Measurements from ENCODE around the gene OR8B12.

The OR8B12 gene

DNA sequence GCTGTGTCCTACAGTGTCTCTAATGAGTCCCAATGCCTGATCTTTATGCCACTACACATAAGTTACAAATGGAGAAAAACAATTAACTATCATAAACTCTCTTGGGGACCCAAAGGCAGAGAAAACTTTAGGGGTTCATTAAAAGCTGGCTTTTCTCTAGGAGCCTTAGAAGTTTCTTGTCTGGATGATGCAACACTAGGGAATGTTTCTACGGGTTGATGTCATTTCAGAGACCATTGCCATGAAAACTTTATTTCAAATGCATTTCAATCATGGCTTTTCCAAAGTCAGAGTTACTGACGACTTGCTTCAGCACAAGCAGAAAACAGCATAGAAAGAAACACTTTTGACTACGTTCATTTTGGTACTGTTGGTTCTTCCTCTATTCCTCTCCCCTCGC lies 8.5 kb upstream of the OR8B12 start:
- DNase-seq (ENCODE audit: low read depth): no peak
- TF ChIP-seq CTCF (IDR thresholded peaks at IDR 0.05; ENCODE audit: low read length, missing control alignments): no peak
- H3K4me3 ChIP-seq (replicated peaks; ENCODE audit: low read depth, low read length): no peak overlapping the region

DNA sequence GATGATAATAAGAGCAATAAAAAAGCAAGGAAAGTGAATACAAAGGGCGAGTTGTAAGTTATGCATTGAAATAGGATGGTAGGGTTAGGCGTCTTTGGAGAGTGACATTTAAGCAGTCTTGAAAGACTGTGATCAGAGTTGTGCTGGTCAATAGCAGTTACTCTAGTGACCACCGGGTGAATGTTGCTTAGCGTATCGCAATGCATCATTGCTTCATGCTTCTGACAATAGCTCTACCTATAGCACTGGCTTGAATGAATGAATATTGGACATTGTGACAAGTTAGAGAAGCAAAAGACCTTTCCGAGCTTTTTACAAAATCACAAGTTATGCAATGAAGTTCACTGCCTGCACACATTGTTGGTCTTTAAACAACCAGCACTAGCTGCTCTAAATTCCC lies 7.7 kb upstream of the OR8B12 start:
- DNase-seq (ENCODE audit: low read depth): no peak
- no peak for TF ChIP-seq CTCF (IDR thresholded peaks at IDR 0.05; ENCODE audit: low read length, missing control alignments)

DNA sequence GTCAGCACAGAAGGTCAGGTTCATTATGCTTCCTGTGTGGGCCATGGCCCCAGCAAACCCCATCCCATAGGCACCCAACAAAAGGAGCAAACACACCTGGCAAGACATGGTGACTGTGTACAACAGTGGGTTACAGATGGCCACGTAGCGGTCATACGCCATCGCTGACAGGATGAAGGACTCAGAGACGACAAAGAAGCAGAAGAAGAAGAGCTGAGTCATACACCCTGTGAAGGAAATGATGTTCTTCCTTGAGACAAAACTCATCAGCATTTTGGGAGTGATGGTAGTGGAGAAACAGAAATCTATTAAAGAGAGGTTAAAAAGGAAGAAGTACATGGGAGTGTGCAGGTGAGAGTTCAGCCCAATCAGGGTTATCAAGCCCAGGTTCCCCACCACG lies 309 bp downstream of the OR8B12 start:
- no peak for DNase-seq (ENCODE audit: low read depth)
- H3K4me3 ChIP-seq (replicated peaks; ENCODE audit: low read depth, low read length): no peak overlapping the region
- no peak for TF ChIP-seq CTCF (IDR thresholded peaks at IDR 0.05; ENCODE audit: low read length, missing control alignments)

More for the DNA sequence above, 7.7 kb upstream of the OR8B12 start:
- H3K4me3 ChIP-seq (replicated peaks; ENCODE audit: low read depth, low read length): no peak overlapping the region

GRCh38 chr11:124541204-124541603 lies 2.2 kb downstream of the OR8B12 start:
- no peak for DNase-seq (ENCODE audit: low read depth)
- no peak overlapping the region for H3K4me3 ChIP-seq (replicated peaks; ENCODE audit: low read depth, low read length)
- no peak for TF ChIP-seq CTCF (IDR thresholded peaks at IDR 0.05; ENCODE audit: low read length, missing control alignments)

DNA sequence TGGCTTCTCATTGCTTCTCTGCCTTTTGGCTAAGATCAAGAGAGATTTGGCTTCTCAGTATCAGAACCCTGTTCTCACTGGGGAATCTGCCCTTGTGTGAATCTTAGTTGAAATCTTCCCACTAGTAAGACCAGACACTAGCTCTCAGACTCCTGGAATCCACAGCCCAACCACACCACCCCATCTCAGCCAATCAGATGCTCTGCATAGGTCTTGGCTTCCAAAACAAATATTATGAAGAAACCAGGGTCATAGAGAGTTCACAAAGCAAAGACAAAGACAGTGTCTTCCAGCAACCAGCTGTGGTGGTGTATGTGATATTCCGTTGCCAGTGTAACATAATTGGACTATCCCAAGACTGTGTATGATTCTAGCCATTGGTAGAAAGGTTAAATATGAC lies 5.4 kb downstream of the OR8B12 start:
- peak; percentile 94 for DNase-seq (ENCODE audit: low read depth)
- TF ChIP-seq CTCF (IDR thresholded peaks at IDR 0.05; ENCODE audit: low read length, missing control alignments): no peak

DNA sequence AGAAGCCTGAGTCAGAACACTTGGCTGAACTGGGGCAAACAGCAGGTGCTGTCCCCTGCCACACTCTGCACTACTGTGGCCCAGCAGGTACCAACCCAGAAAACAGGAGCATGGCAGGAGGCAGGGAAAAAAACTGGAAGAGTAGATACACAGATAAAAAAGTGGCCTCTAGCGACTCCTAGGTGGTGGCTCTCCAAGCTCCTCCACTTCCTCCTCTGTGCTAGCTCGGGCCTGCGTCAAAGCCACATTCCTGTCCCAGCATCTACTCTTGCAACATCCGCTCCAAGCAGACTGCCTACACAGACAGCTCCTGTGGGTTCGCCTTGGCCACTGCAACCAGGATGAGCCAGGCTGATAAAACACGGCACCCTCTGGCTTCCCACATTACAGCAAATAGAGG lies 6.9 kb downstream of the OR8B12 start:
- no peak overlapping the region for H3K4me3 ChIP-seq (replicated peaks; ENCODE audit: low read depth, low read length)
- DNase-seq (ENCODE audit: low read depth): peak; percentile 92
- TF ChIP-seq CTCF (IDR thresholded peaks at IDR 0.05; ENCODE audit: low read length, missing control alignments): peak; percentile 35

More for the DNA sequence above, 5.4 kb downstream of the OR8B12 start:
- H3K4me3 ChIP-seq (replicated peaks; ENCODE audit: low read depth, low read length): no peak overlapping the region

GRCh38 chr11:124535552-124536232 lies 7.8 kb downstream of the OR8B12 start:
- TF ChIP-seq CTCF (IDR thresholded peaks at IDR 0.05; ENCODE audit: low read length, missing control alignments): no peak
- no peak overlapping the region for H3K4me3 ChIP-seq (replicated peaks; ENCODE audit: low read depth, low read length)
- DNase-seq (ENCODE audit: low read depth): peak; percentile 69

Measured in fibroblast of pulmonary artery (primary cell).